Activated T-helper 2 cell treated with anti-CD3 and anti-CD28 coated beads, Interferon-gamma antibody, Interleukin-2, Interleukin-4, amounts not matched to agents 10 μg/mL and 5 μg/mL and 100 μg/mL, durations not matched to agents 14 hours and 24 hours and 36 hours (primary cell): Measurements from ENCODE around the gene TBC1D22B. TPM values are rescaled to one million over a fixed set of nuclear protein-coding genes. Genes with fewer than 3 reads are reported as not detected.
A peak's percentile ranks its signal among the peaks of the same experiment; 100 is the strongest.

Source experiments
- DNase-seq: peaks from one replicate; pipeline ENCODE4 v3.0.0; 2021; ENCODE audit warnings: low spot score
- H3K27ac Mint-ChIP-seq: one replicate; pipeline ENCODE4 v1.8.0; 2021; ENCODE audit warnings: mixed read lengths
- H3K27me3 Mint-ChIP-seq: one replicate; pipeline ENCODE4 v1.8.0; 2021; ENCODE audit warnings: low read depth, mixed read lengths
- H3K36me3 Mint-ChIP-seq: one replicate; pipeline ENCODE4 v1.8.0; 2021; ENCODE audit warnings: low read depth, mixed read lengths
- H3K4me1 Mint-ChIP-seq: one replicate; pipeline ENCODE4 v1.8.0; 2021; ENCODE audit warnings: low read depth, mixed read lengths
- H3K4me3 Mint-ChIP-seq: one replicate; pipeline ENCODE4 v1.8.0; 2021; ENCODE audit warnings: low read depth, mild to moderate bottlenecking, moderate library complexity, mixed read lengths
- H3K9me3 Mint-ChIP-seq: one replicate; pipeline ENCODE4 v1.8.0; 2021; ENCODE audit warnings: mixed read lengths
- intact Hi-C: fragments of 100-400 bp; cut with micrococcal nuclease; formaldehyde crosslinking; loops from one replicate; pipeline ENCODE4 v1.15.1; 2023
- total RNA-seq: library from RNA; stranded (reverse); gene quantifications from 2 replicates; pipeline ENCODE4 v1.2.3, GENCODE V29; 2022

Gene TBC1D22B
- total RNA-seq, 1 donor from 2014 or later, result 13.8 TPM

DNA sequence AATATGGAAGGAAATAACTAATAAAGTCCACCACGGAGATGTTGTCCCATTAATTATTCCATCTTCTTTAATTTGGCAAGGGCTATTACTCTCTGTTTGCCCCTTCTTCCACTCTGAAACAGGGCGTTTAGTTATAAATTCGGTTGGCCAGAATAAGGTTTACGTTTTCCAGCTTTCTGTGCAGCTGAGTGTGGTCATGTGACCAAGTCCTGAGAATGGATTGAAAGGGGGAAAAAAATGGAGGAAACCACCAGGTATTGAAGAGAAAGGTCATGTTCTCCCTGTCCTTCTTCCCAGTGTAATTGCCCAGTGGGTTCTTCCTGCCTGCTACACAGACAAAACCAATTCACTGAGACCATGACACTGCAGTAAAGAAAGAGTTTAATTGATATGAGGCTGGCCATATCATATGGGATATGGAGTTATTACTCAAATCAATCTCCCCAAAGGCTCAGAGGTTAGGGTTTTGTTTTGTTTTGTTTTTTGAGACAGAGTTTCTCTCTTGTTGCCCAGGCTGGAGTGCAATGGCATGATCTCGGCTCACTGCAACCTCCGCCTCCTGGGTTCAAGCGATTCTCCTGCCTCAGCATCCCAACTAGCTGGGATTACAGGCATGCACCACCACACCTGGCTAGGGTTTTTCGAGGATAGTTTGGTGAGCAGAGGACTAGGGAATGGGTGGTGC, 14.3 kb upstream of the TBC1D22B start:
- Mint-ChIP-seq H3K36me3 (peaks cover 13% of the 10 kb centered on the region), H3K27ac (no peak overlapping the region), H3K4me3 (no peak overlapping the region), H3K9me3 (no peaks in the 10 kb centered on the region), H3K27me3 (peaks cover under 1% of the 10 kb centered on the region), H3K4me1 (peaks cover 33% of the 10 kb centered on the region)
- no peak for DNase-seq
- intact Hi-C loops, result loop anchor here (5.0 kb wide), 2 partner anchors 49 to 734 kb away; no protein-coding TSS in a partner anchor

DNA sequence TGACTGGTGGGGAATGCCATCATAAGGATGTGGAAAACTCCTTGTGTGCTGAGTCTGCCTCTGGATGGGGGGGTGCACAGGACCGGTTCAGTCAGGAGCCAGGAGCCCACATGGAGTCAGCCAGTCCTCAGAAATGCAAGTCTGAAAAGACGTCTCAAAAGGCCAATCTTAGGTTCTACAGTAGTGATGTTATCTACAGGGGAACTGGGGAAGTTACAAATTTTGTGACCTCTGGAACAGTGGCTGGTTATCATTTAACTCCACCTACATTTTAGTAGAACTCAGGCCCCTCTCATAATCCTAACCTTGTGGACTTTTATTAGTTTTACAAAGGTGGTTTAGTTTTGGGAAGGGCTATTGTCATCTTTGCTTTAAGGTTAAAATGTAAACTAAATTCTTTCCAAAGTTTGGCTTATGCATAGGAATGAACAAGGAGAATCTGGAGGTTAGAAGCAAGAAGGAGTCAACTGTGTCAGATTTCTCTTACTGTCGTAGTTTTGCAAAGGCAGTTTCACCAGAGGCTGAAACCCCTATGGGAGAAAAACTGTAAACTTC, 13.7 kb upstream of the TBC1D22B start:
- intact Hi-C loops, result loop anchor here (5.0 kb wide), 2 partner anchors 48 to 733 kb away; no protein-coding TSS in a partner anchor
- Mint-ChIP-seq H3K36me3 (peaks cover 16% of the 10 kb centered on the region), H3K9me3 (no peaks in the 10 kb centered on the region), H3K4me3 (no peak overlapping the region), H3K27me3 (peaks cover 4% of the 10 kb centered on the region), H3K27ac (no peak overlapping the region), H3K4me1 (peaks cover 29% of the 10 kb centered on the region)
- DNase-seq, result no peak

DNA sequence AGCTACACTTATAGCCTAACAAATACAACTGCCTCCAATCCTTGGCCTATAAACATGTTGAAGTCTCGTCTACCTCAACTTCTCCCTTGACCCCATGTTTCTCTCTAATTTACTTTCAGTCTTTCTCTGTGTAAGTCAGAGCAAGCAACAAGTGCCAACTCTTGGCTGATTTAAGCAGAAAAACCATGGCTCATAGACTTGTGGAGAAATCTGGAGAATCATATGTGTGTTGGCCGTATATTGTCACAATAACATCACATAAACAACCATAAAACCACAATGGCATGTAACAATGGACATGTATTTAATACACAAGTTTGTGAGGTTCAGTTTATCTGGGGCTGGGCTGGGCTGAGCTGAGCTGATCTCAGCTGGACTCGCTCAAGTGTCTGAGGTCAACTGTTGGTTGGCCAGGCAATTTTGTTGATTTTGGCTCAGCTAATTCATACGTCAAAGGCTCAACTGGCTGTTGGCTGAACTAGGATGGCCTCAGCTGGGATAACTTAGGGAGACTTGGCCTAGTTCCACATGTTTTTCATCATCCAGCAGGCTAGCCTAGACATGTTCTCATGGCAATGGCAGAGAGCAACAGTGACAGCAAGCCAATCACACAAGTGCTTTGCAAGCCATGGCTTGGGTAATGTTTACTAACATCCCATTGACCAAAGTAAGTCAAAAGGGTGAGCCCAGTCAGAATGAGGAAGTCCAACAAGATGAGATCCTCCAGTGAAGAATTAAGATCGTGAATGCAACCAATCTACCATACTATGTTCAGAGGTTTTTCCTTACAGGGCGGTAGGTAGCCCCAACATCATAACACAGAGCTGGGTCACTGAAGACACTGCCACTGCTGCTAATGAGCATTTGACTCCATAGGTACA, 12.9 kb upstream of the TBC1D22B start:
- no peak overlapping the region for H3K27ac Mint-ChIP-seq
- peaks cover 26% of the 10 kb centered on the region for H3K4me1 Mint-ChIP-seq
- peaks cover 16% of the 10 kb centered on the region for H3K36me3 Mint-ChIP-seq
- intact Hi-C loops, result loop anchor here (5.0 kb wide), 2 partner anchors 48 to 733 kb away; no protein-coding TSS in a partner anchor
- no peaks in the 10 kb centered on the region for H3K9me3 Mint-ChIP-seq
- DNase-seq, result no peak
- H3K27me3 Mint-ChIP-seq, result peaks cover 5% of the 10 kb centered on the region
- H3K4me3 Mint-ChIP-seq, result no peak overlapping the region

DNA sequence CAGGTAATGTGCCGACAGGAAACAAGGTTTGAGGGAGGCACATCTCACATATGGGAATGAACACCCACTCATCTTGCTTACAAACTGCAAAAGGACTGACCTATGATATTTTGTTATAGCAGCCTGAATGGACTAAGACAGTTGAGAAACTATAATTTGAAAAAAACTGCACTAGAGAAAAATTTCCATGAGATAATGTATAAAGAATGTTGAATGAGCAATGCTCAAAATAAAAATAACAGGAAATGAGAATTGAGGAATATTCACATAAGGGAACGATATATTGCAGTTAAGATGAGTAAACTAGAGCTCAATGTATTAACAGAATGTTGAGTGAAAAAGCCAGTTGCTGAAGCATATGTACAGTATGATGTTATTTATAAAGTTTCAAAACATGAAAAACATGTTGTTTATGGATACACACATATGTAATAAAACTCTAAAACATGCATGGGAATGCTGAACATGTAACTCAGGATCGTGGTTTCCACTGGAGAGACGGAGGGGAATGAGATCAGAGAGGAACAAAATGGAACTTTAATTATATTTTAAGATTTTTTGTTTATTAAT, 6.3 kb upstream of the TBC1D22B start:
- intact Hi-C loops, result no loop called here
- Mint-ChIP-seq H3K27ac (no peak overlapping the region), H3K4me3 (no peak overlapping the region)

DNA sequence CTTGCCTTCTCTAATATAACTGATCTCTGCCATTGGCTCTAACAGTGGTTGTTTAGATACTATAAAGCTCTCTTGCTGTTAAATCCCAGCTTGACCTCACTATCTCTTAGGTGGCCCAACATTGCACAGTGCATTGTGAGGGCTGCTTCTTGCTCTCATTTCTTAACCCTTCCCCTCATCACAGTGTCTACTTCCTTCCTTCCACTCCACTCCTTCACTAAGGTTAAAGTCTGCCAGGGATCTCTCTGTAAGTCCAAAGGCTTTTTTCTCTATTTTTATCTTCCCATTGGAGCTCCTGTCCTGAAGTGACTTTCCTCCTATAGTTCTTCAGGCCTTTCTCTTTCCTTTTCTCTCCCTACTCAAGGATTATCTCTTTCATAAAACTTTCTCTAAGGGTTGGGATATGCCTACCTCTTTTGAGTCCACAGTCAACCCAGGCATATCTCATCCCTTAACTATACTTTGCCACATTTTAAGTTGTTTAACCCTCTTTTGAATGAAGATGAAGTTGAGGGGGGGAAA, 4.0 kb upstream of the TBC1D22B start:
- Mint-ChIP-seq H3K36me3 (peaks cover 4% of the 10 kb centered on the region), H3K4me1 (peaks cover 21% of the 10 kb centered on the region), H3K27ac (no peak overlapping the region), H3K4me3 (no peak overlapping the region), H3K9me3 (no peaks in the 10 kb centered on the region), H3K27me3 (peaks cover 2% of the 10 kb centered on the region)
- intact Hi-C loops, result no loop called here
- no peak for DNase-seq

More for the DNA sequence above, 6.3 kb upstream of the TBC1D22B start:
- Mint-ChIP-seq H3K9me3 (no peaks in the 10 kb centered on the region), H3K36me3 (peaks cover 11% of the 10 kb centered on the region), H3K27me3 (peaks cover 5% of the 10 kb centered on the region), H3K4me1 (peaks cover 9% of the 10 kb centered on the region)
- DNase-seq, result no peak

DNA sequence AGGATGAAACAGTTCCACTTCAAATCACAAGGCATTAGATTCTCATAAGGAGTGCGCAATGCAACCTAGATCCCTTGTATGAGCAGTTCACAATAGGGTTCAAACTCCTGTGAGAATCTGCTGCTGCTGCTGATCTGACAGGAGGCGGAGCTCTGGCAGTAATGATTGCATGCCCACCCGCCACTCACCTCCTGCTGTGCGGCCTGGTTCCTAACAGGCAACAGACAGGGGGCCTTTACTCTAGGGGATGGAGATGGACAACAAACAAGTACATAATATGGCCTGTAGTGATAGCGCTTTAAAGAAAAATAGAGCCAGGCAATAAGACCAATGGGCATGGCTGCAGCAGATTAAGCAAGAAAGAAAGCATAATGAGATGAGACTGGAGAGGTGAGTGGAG, 2.7 kb upstream of the TBC1D22B start:
- H3K9me3 Mint-ChIP-seq, result no peaks in the 10 kb centered on the region
- no peak overlapping the region for H3K27ac Mint-ChIP-seq
- no peak overlapping the region for H3K4me3 Mint-ChIP-seq
- H3K36me3 Mint-ChIP-seq, result peaks cover 3% of the 10 kb centered on the region
- H3K27me3 Mint-ChIP-seq, result no peaks in the 10 kb centered on the region
- H3K4me1 Mint-ChIP-seq, result peaks cover 30% of the 10 kb centered on the region
- no peak for DNase-seq
- intact Hi-C loops, result no loop called here

DNA sequence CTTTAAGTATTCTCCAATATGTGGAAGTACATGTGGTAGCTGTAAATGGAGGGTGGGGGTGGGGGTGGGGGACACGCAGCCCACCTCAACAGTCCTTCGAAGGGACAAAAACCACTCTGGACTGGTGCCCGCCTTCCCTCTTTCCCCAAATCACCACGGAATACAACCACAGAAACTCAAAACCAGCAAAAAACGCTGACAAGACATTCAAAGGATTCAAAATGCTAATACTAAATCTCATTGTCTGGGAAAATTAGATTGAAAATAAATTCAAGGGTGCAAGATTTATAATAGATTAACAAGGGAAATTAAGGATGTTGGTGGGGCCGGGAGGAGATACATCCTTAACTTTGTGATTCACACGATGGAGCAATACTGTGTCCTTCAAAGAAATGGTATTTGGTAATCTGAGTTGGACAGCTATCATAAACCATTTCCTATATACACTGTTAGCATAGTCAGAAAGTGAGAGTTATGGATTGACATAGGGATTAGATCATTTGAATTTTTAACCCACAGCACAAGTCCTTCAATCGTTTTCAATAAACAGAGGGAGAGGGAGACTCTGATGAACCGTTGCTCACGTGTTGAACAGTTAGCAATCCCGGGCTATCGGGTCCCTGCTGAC, 766 bp upstream of the TBC1D22B start:
- peak overlapping the region; percentile 54 for H3K4me3 Mint-ChIP-seq
- H3K36me3 Mint-ChIP-seq, result peaks cover 13% of the 10 kb centered on the region
- H3K4me1 Mint-ChIP-seq, result peaks cover 39% of the 10 kb centered on the region
- H3K9me3 Mint-ChIP-seq, result no peaks in the 10 kb centered on the region
- DNase-seq, result no peak
- no peak overlapping the region for H3K27ac Mint-ChIP-seq
- intact Hi-C loops, result no loop called here
- H3K27me3 Mint-ChIP-seq, result no peaks in the 10 kb centered on the region

DNA sequence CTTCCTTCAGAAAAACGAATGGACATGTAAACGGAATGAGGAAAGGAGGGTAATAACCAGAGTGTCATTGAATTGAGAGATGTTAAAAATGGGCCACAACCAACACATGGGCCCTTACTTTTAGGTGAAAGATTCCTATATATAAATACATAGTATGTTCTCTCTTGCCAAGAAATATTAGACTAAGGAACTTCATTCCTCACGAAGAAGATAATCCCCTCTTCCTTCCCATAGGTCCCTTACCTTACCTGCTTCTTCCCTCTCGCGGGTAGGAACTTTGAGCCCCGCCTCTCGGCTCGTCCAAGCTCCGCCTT, 295 bp upstream of the TBC1D22B start:
- peaks cover 14% of the 10 kb centered on the region for H3K36me3 Mint-ChIP-seq
- peak overlapping the region; percentile 97 for H3K4me3 Mint-ChIP-seq
- H3K27ac Mint-ChIP-seq, result peak overlapping the region; percentile 98
- no peaks in the 10 kb centered on the region for H3K9me3 Mint-ChIP-seq
- peaks cover 40% of the 10 kb centered on the region for H3K4me1 Mint-ChIP-seq
- no peaks in the 10 kb centered on the region for H3K27me3 Mint-ChIP-seq
- no peak for DNase-seq
- intact Hi-C loops, result no loop called here

DNA sequence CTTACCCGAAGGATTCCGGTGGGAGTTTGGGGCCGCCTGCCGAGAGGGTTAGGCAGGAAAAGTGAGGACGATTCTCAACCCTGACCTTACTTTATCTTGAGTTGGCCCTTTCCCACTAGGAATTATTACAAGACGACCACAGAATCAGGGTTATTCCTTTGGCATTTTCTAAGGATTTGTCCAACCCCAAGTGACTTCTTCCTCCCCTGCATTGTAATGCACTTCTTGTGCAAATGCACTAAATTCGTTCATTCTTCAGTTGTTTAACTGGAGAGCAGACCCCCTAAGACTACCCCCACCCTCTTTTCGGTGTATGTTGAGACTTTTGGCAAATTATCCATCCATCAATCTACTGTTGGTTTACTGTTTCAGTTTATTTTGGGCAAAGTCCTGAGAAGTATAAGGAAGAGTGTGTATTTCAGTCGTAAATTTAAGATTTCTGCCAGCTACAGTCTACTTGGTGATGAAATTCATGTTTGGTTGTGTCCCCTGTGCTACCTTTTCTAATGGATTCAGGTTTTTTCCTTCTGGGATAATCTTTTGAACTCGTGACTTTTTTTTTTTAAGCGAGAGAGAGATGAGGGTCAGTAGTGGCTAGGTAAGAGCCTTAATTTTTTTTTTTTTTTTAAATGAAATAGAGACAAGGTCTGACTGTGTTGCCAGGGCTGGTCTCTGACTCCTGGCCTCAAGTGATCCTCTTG, 983 bp downstream of the TBC1D22B start:
- Mint-ChIP-seq H3K36me3 (peaks cover 25% of the 10 kb centered on the region), H3K9me3 (no peaks in the 10 kb centered on the region), H3K27me3 (no peaks in the 10 kb centered on the region), H3K4me3 (peak overlapping the region; percentile 97), H3K4me1 (peaks cover 47% of the 10 kb centered on the region), H3K27ac (peak overlapping the region; percentile 98)
- intact Hi-C loops, result loop anchor here (1.0 to 2.0 kb wide), 2 partner anchors 36 to 346 kb away; no protein-coding TSS in a partner anchor
- no peak for DNase-seq

DNA sequence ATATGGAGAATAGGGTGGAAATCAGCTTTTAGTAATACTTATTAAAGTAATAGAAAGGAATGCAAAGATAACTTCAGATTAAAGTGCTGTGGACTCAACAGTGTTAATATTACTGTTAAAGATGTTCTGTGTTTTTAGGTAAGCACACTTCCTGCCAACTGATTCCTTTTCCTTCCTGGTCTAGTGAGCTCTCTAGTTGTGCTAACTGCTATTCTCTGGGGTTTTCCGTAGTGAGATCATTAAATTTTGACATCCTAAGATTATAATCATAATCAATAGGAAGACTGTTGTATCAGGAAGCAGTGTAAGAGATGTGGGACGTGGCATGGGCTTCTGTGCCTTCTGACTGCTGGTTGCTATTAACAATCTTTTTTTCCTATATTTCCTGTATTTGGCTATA, 1.6 kb downstream of the TBC1D22B start:
- no peak for DNase-seq
- H3K9me3 Mint-ChIP-seq, result no peaks in the 10 kb centered on the region
- no peaks in the 10 kb centered on the region for H3K27me3 Mint-ChIP-seq
- peak overlapping the region; percentile 66 for H3K4me3 Mint-ChIP-seq
- H3K36me3 Mint-ChIP-seq, result peaks cover 28% of the 10 kb centered on the region
- peak overlapping the region; percentile 98 for H3K27ac Mint-ChIP-seq
- intact Hi-C loops, result loop anchor here (1.0 to 2.0 kb wide), 2 partner anchors 36 to 347 kb away; no protein-coding TSS in a partner anchor
- peaks cover 49% of the 10 kb centered on the region for H3K4me1 Mint-ChIP-seq

DNA sequence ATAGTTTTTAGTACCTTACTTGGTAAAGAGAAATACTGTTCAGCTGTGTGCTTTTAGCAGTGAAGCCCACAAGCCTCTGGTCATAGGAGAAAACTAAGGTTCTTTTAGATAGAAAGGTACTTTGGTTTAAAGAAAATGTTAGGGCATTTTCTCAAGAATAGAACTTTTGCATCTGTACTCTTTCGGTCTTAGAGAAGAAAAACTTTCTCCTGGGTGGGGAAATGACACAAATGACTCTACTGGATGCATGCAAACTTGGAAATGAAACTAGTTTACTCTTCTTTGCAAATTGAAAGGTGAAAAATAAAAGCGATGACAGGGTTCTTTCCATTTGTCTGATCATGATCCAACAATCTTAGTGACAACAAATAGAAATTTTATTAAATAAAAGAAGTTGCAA, 2.5 kb downstream of the TBC1D22B start:
- H3K27ac Mint-ChIP-seq, result peak overlapping the region; percentile 98
- H3K4me3 Mint-ChIP-seq, result peak overlapping the region; percentile 74
- H3K9me3 Mint-ChIP-seq, result no peaks in the 10 kb centered on the region
- intact Hi-C loops, result loop anchor here (1.0 kb wide), 2 partner anchors 20 to 30 kb away; no protein-coding TSS in a partner anchor
- H3K27me3 Mint-ChIP-seq, result no peaks in the 10 kb centered on the region
- DNase-seq, result no peak
- peaks cover 30% of the 10 kb centered on the region for H3K36me3 Mint-ChIP-seq
- peaks cover 53% of the 10 kb centered on the region for H3K4me1 Mint-ChIP-seq
